H1 (cell line): ENCODE measurements around the gene PI4KA. TPM values are rescaled to one million over a fixed set of nuclear protein-coding genes. Genes with fewer than 3 reads are reported as not detected.

Experiments
- CTCF ChIA-PET: fragments of 300-600 bp; sonication (Branson Sonifier 250); formaldehyde crosslinking; loops from one replicate; lab custom pipeline; 2021; ENCODE audit not compliant: partially characterized antibody; lab: Charles Lee
- POLR2A ChIA-PET: fragments of 300-600 bp; sonication (Branson Sonifier 250); formaldehyde crosslinking; loops from one replicate; lab custom pipeline; 2021; ENCODE audit warnings: inconsistent platforms; ENCODE audit not compliant: partially characterized antibody; lab: Charles Lee
- DNase-seq, 2 experiments: peaks; one replicate each; pipeline versions ENCODE4 v3.0.0 to v3.0.0-alpha.2; 2010 to 2022; ENCODE audit warnings: low spot score in 2 of 2, low read depth in 1 of 2, mixed read lengths in 1 of 2
- FAIRE-seq: peaks from 2 replicates; lab custom pipeline; 2011; peaks lifted over from hg19 to GRCh38; lab: Jason Lieb, UNC
- H2AFZ ChIP-seq: 2 replicates; pipeline ENCODE4 v1.8.1; 2012; ENCODE audit warnings: low read length, inconsistent platforms
- H2AK5ac ChIP-seq: 2 replicates; pipeline ENCODE4 v1.6.1; 2013; ENCODE audit warnings: low read depth, low read length
- H2BK120ac ChIP-seq: replicated peaks from 2 replicates; pipeline ENCODE3; 2013; ENCODE audit warnings: low read depth, low read length, inconsistent platforms
- H2BK12ac ChIP-seq: 2 replicates; pipeline ENCODE4 v1.6.1; 2013; ENCODE audit warnings: low read depth, low read length
- H2BK15ac ChIP-seq: 2 replicates; pipeline ENCODE4 v1.6.1; 2013; ENCODE audit warnings: low read length
- H2BK20ac ChIP-seq: 2 replicates; pipeline ENCODE4 v1.6.1; 2013; ENCODE audit warnings: low read length
- H2BK5ac ChIP-seq: 2 replicates; pipeline ENCODE4 v1.6.1; 2013; ENCODE audit warnings: low read depth, low read length
- H3K14ac ChIP-seq: 2 replicates; pipeline ENCODE4 v1.6.1; 2013; ENCODE audit warnings: inconsistent platforms; ENCODE audit not compliant: insufficient read length
- H3K18ac ChIP-seq: 2 replicates; pipeline ENCODE4 v1.6.1; 2013; ENCODE audit warnings: low read length; ENCODE audit errors: extremely low read depth
- H3K23ac ChIP-seq: 2 replicates; pipeline ENCODE4 v1.6.1; 2013; ENCODE audit warnings: inconsistent platforms; ENCODE audit not compliant: insufficient read length
- H3K23me2 ChIP-seq: 2 replicates; pipeline ENCODE4 v1.6.1; 2013; ENCODE audit warnings: low read depth, low read length
- H3K27ac ChIP-seq: 2 replicates; pipeline ENCODE4 v1.6.1; 2011; ENCODE audit warnings: low read depth, low read length, inconsistent platforms
- H3K27me3 ChIP-seq, 4 experiments: replicated peaks in 1 of 4; 1 replicate in 1 of 4; 2 replicates in 3 of 4; pipeline versions ENCODE4 v1.6.1 to v1.8.1; 2011 to 2013; ENCODE audit warnings: low read length in 3 of 4, mild to moderate bottlenecking in 3 of 4, inconsistent platforms in 2 of 4, mixed read lengths in 2 of 4, moderate library complexity in 1 of 4; ENCODE audit not compliant: control insufficient read depth in 3 of 4, insufficient read depth in 3 of 4; ENCODE audit errors: extremely low read depth in 1 of 4
- H3K36me3 ChIP-seq, 4 experiments: 2 replicates each; pipeline versions ENCODE4 v1.6.1 to v1.8.1; 2011 to 2013; ENCODE audit warnings: mild to moderate bottlenecking in 4 of 4, low read length in 3 of 4, moderate library complexity in 2 of 4, control low read depth in 1 of 4, inconsistent platforms in 1 of 4; ENCODE audit not compliant: insufficient read depth in 4 of 4, control insufficient read depth in 2 of 4
- H3K4ac ChIP-seq: replicated peaks from 2 replicates; pipeline ENCODE3; 2013; ENCODE audit warnings: low read length, low read depth, mixed read lengths, inconsistent platforms; ENCODE audit not compliant: insufficient read length
- H3K4me1 ChIP-seq, 4 experiments: replicated peaks in 1 of 4; 1 replicate in 1 of 4; 2 replicates in 3 of 4; pipeline versions ENCODE4 v1.6.1 to v1.8.1; 2011 to 2013; ENCODE audit warnings: low read length in 3 of 4, inconsistent platforms in 2 of 4, mixed read lengths in 1 of 4; ENCODE audit not compliant: insufficient read depth in 4 of 4, control insufficient read depth in 3 of 4
- H3K4me2 ChIP-seq, 2 experiments: 2 replicates each; pipeline versions ENCODE4 v1.6.1 to v1.8.1; 2011 to 2013; ENCODE audit warnings: low read depth in 2 of 2, low read length in 2 of 2, control low read depth in 1 of 2, inconsistent platforms in 1 of 2, mild to moderate bottlenecking in 1 of 2; ENCODE audit not compliant: insufficient read depth in 1 of 2
- H3K4me3 ChIP-seq, 4 experiments: fragments of 200-600, 300-600 bp in 1 of 4; sonication (generic), shearing (Covaris generic), sonication (Bioruptor Twin) in 1 of 4; 2 replicates each; pipeline versions ENCODE4 v1.5.1 to v1.8.1; 2011 to 2016; ENCODE audit warnings: low read length in 4 of 4, low read depth in 3 of 4, control low read depth in 2 of 4, inconsistent platforms in 2 of 4, mild to moderate bottlenecking in 2 of 4, mixed read lengths in 1 of 4, moderate library complexity in 1 of 4; ENCODE audit not compliant: insufficient read depth in 2 of 4; ENCODE audit errors: extremely low read depth in 1 of 4
- H3K56ac ChIP-seq: replicated peaks from 2 replicates; pipeline ENCODE3; 2013; ENCODE audit warnings: low read depth, mild to moderate bottlenecking, mixed read lengths, low read length, inconsistent platforms; ENCODE audit not compliant: insufficient read length
- H3K79me1 ChIP-seq: 2 replicates; pipeline ENCODE4 v1.6.1; 2013; ENCODE audit warnings: low read depth, low read length, control low read depth
- H3K79me2 ChIP-seq, 2 experiments: 2 replicates each; pipeline versions ENCODE4 v1.6.1 to v1.8.1; 2012 to 2013; ENCODE audit warnings: low read length in 2 of 2, mild to moderate bottlenecking in 2 of 2, inconsistent platforms in 1 of 2; ENCODE audit not compliant: insufficient read depth in 2 of 2, control insufficient read depth in 1 of 2
- H3K9ac ChIP-seq, 4 experiments: replicated peaks in 1 of 4; 1 replicate in 1 of 4; 2 replicates in 3 of 4; pipeline versions ENCODE4 v1.6.1 to v1.8.1; 2011 to 2013; ENCODE audit warnings: low read depth in 3 of 4, low read length in 3 of 4, control low read depth in 2 of 4, mild to moderate bottlenecking in 2 of 4, moderate library complexity in 2 of 4, inconsistent platforms in 1 of 4; ENCODE audit errors: extremely low read depth in 1 of 4
- H3K9me3 ChIP-seq, 2 experiments: 2 replicates each; pipeline versions ENCODE4 v1.6.1 to v1.8.1; 2012 to 2013; ENCODE audit warnings: mild to moderate bottlenecking in 2 of 2, moderate library complexity in 2 of 2, control low read depth in 1 of 2, inconsistent platforms in 1 of 2, low read depth in 1 of 2, low read length in 1 of 2, mixed read lengths in 1 of 2; ENCODE audit not compliant: insufficient read depth in 2 of 2
- H4K20me1 ChIP-seq, 2 experiments: replicated peaks in 1 of 2; 2 replicates each; pipeline versions ENCODE3 to v1.8.1; 2011 to 2013; ENCODE audit warnings: inconsistent platforms in 2 of 2, low read length in 2 of 2, mild to moderate bottlenecking in 1 of 2; ENCODE audit not compliant: insufficient read depth in 2 of 2, control insufficient read depth in 1 of 2
- H4K5ac ChIP-seq: 2 replicates; pipeline ENCODE4 v1.6.1; 2013; ENCODE audit warnings: low read length, low read depth, mixed read lengths, inconsistent platforms; ENCODE audit not compliant: insufficient read length
- H4K8ac ChIP-seq: 2 replicates; pipeline ENCODE4 v1.8.0; 2013; ENCODE audit warnings: mild to moderate bottlenecking, moderate library complexity, low read length, inconsistent platforms; ENCODE audit not compliant: insufficient read depth; ENCODE audit errors: extremely low read depth
- H4K91ac ChIP-seq: replicated peaks from 2 replicates; pipeline ENCODE3; 2013; ENCODE audit warnings: low read length, mixed read lengths, inconsistent platforms; ENCODE audit not compliant: insufficient read length
- CREB1 ChIP-seq: IDR thresholded peaks from 2 replicates; pipeline ENCODE4 v1.6.1; 2012; ENCODE audit warnings: inconsistent platforms
- CTBP2 ChIP-seq: IDR thresholded peaks from 2 replicates; pipeline ENCODE4 v1.7.0; 2011; ENCODE audit warnings: borderline replicate concordance, mild to moderate bottlenecking, moderate library complexity, mixed read lengths, low read length; ENCODE audit not compliant: insufficient read depth, insufficient read length
- JUND ChIP-seq: IDR thresholded peaks from 2 replicates; pipeline ENCODE4 v1.6.1; 2011; ENCODE audit warnings: mild to moderate bottlenecking, improper control_type of control experiment, low read length
- PHF8 ChIP-seq: fragments of 200-600 bp; sonication (generic); conservative IDR thresholded peaks from 2 replicates; pipeline ENCODE4 v1.7.1; 2012; ENCODE audit warnings: low read depth, mild to moderate bottlenecking, inconsistent platforms, low read length, moderate library complexity
- TAF7 ChIP-seq: optimal IDR thresholded peaks from 2 replicates; pipeline ENCODE3; 2011; ENCODE audit warnings: low read depth, mild to moderate bottlenecking, inconsistent platforms, low read length, moderate library complexity, borderline replicate concordance
- WGBS, 2 experiments: shearing (Covaris generic) in 1 of 2; methylation state at CpG; one replicate each; pipeline versions ENCODE4 v1.1.6 to v1.1.7; 2013 to 2015; ENCODE audit warnings: low lambda C conversion rate in 2 of 2, mixed read lengths in 2 of 2, inconsistent platforms in 1 of 2, low coverage in 1 of 2, missing lambda C conversion rate in 1 of 2; ENCODE audit not compliant: insufficient replicate concordance in 2 of 2, insufficient coverage in 1 of 2, insufficient read length in 1 of 2; ENCODE audit errors: extremely low coverage in 1 of 2, missing lambda C conversion rate in 1 of 2; 5-methylcytosine and 5-hydroxymethylcytosine counted together
- polyA plus RNA-seq, 7 experiments: library from polyadenylated mRNA; depleted of rRNA in 3 of 7; stranded (reverse) in 5 of 7; unstranded in 2 of 7; fragments of >200 nt in 5 of 7; fragments of 200-250 nt in 2 of 7; gene quantifications; 1 replicate in 5 of 7; 2 replicates in 1 of 7; 4 replicates in 1 of 7; pipeline versions ENCODE4 v1.2.1 to v1.2.3, GENCODE V29; 2011 to 2013; ENCODE audit warnings: missing spikeins in 2 of 7, mixed read lengths in 2 of 7
- total RNA-seq: library from RNA; stranded (reverse); fragmentation: NEBNext Ultra II Directional; extraction: Animal tissue kit (Norgen Biotek cat#: 25700); gene quantifications from 2 replicates; pipeline ENCODE4 v1.2.1, GENCODE V29; 2021

Gene PI4KA
- total and polyA plus RNA-seq, 2 of the 8 experiments (the other 6 are each of a cell fraction or from before 2014, with no cell fraction given), result 22.5 to 37.7 TPM

- ChIA-PET CTCF (interaction anchor here (1.8 kb wide), 1 partner anchor 40 kb away, joined by 4 read pairs; no protein-coding TSS in a partner anchor), POLR2A (no interaction called here)
- Histone ChIP-seq H3K23ac (no peak overlapping the region), H3K79me1 (no peaks in the 10 kb centered on the region), H3K18ac (no peak overlapping the region), H3K23me2 (no peaks in the 10 kb centered on the region), H3K36me3 (no peaks in the 10 kb centered on the region; a peak in 3 of 8 replicates), H2AFZ (no peak overlapping the region), H2AK5ac (no peak overlapping the region), H2BK20ac (no peak overlapping the region), H2BK12ac (no peak overlapping the region), H3K4me2 (no peak overlapping the region), H3K79me2 (no peaks in the 10 kb centered on the region), H3K14ac (no peak overlapping the region), H3K4me1 (no peaks in the 10 kb centered on the region), H3K27me3 (no peaks in the 10 kb centered on the region), H3K27ac (no peak overlapping the region), H3K9me3 (no peaks in the 10 kb centered on the region; a peak in 1 of 4 replicates), H2BK15ac (no peak overlapping the region), H2BK5ac (no peak overlapping the region), H2BK120ac (no peak overlapping the region), H4K91ac (no peak overlapping the region), H3K56ac (no peak overlapping the region), H4K5ac (no peak overlapping the region), H3K9ac (no peak overlapping the region), H4K8ac (no peak overlapping the region), H3K4me3 (no peak overlapping the region), H4K20me1 (peaks cover 0 to 3% of the 10 kb centered on the region in 2 experiments), H3K4ac (no peak overlapping the region)
- WGBS, 2 experiments, result 94% methylated on average over 15 of the region's 15 CpGs; no CpG with 5 or more reads in 1 of the 2 experiments
- no peak for FAIRE-seq
- no peak for TF ChIP-seq CTBP2
- TF ChIP-seq TAF7, result no peak
- no peak for TF ChIP-seq CREB1
- TF ChIP-seq PHF8, result no peak
- TF ChIP-seq JUND, result no peak
- DNase-seq, result no peak
Observed at GRCh38 chr22:20744456-20744855, 114.2 kb downstream of the PI4KA start.
